GM21619 (cell line): ENCODE results near the gene MYRF.

Experiments used
- ATAC-seq: cut with Tn5 transposase; IDR thresholded peaks from one replicate; pipeline ENCODE4 v1.9.1; 2021; ENCODE audit not compliant: unreplicated experiment

MYRF gene

GRCh38 chr11:61793083-61793828 is 40.8 kb downstream of the MYRF start:
- peak; percentile 25 for ATAC-seq

- no peak for ATAC-seq
These were observed 41.4 kb downstream of the MYRF start for GRCh38 chr11:61793829-61794204.

GRCh38 chr11:61794579-61794978 is 42.1 kb downstream of the MYRF start:
- no peak for ATAC-seq

GRCh38 chr11:61795459-61795858 is 43.0 kb downstream of the MYRF start:
- no peak for ATAC-seq

- no peak for ATAC-seq
These were observed 43.6 kb downstream of the MYRF start for GRCh38 chr11:61795876-61796526.

GRCh38 chr11:61797263-61797944 is 45.0 kb downstream of the MYRF start:
- no peak for ATAC-seq

GRCh38 chr11:61799665-61800284 is 47.3 kb downstream of the MYRF start:
- no peak for ATAC-seq

GRCh38 chr11:61800331-61801281 is 48.2 kb downstream of the MYRF start:
- no peak for ATAC-seq

- ATAC-seq: no peak
These were observed 50.2 kb downstream of the MYRF start for GRCh38 chr11:61802605-61803004.

GRCh38 chr11:61803889-61804647 is 51.6 kb downstream of the MYRF start:
- no peak for ATAC-seq

- no peak for ATAC-seq
These were observed 52.7 kb downstream of the MYRF start for GRCh38 chr11:61805146-61805545.

- ATAC-seq: no peak
These were observed 54.3 kb downstream of the MYRF start for GRCh38 chr11:61806785-61807184.

- no peak for ATAC-seq
These were observed 58.3 kb downstream of the MYRF start for GRCh38 chr11:61810671-61811175.

GRCh38 chr11:61811831-61812230 is 59.4 kb downstream of the MYRF start:
- no peak for ATAC-seq

- no peak for ATAC-seq
These were observed 60.4 kb downstream of the MYRF start for GRCh38 chr11:61812736-61813411.

GRCh38 chr11:61814247-61814957 is 62.0 kb downstream of the MYRF start:
- ATAC-seq: peak; percentile 2

- peak; percentile 56 for ATAC-seq
These were observed 62.7 kb downstream of the MYRF start for GRCh38 chr11:61814958-61815789.
